ENCODE results near the gene RPS6KA3.

DNA sequence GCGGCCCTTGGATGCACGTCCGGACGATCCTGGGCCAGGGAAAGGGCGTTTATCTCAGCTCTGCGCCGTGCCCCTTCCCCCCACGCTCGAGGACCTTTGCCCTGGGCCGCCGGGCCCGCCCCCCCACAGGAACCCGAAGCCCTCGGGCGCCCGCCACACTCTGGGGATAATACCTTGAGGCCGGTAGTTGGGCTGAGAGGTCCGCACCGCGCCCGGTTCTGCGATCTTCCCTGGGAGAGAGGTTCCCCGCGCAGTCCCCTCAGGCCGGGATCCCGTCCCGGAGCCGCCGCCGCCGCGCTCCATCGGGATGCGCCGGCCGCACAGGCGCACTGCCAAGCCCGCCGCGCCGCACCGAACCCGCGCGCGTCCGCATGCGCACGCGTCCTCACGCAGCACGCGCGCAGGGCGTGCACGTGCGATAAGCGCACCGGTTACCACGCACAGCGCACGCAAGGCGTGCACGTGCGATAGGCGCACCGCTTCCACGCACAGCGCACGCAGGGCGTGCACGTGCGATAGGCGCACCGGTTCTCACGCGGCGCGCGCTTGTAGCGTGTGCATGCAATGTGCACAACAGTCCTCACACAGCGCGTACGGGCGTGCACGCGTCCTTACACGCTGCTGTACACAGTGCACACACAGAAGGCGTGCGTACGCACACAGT lies 150.0 kb downstream of the RPS6KA3 start, which contains the start of gene MAP7D2:
- TF ChIP-seq EZH2 (IDR thresholded peaks at IDR 0.05; ENCODE audit: borderline replicate concordance, low read depth, low read length, severe bottlenecking) (no peak), CTCF (IDR thresholded peaks at IDR 0.05; ENCODE audit: borderline replicate concordance, extremely low read depth, low read length, poor library complexity, severe bottlenecking) (no peak)
